Naive B cell (primary cell): ENCODE results near the gene MAP3K7CL. TPM values are rescaled to one million over a fixed set of nuclear protein-coding genes. Genes with fewer than 3 reads are reported as not detected.

Experiments used
- ATAC-seq, 2 donors: fragments of 150-1000 bp; cut with Tn5 transposase; 2 replicates each; pipeline ENCODE4 v1.10.0; 2021; ENCODE audit warnings: low read depth in 2 of 2, mild to moderate bottlenecking in 2 of 2, moderate library complexity in 2 of 2
- DNase-seq: peaks from one replicate; pipeline ENCODE4 v3.0.0; 2022
- H3K27ac Mint-ChIP-seq, 6 donors: one replicate each; pipeline ENCODE4 v1.8.0; 2020 to 2022; ENCODE audit warnings: mild to moderate bottlenecking in 6 of 6, mixed read lengths in 6 of 6, moderate library complexity in 5 of 6, inconsistent platforms in 2 of 6
- H3K27me3 Mint-ChIP-seq, 3 donors: one replicate each; pipeline ENCODE4 v1.8.0; 2021 to 2022; ENCODE audit warnings: mixed read lengths in 3 of 3, mild to moderate bottlenecking in 1 of 3
- H3K36me3 Mint-ChIP-seq, 2 donors: one replicate each; pipeline ENCODE4 v1.8.0; 2020 to 2022; ENCODE audit warnings: mixed read lengths in 2 of 2, inconsistent platforms in 1 of 2, mild to moderate bottlenecking in 1 of 2
- H3K4me1 Mint-ChIP-seq, 3 donors: one replicate each; pipeline ENCODE4 v1.8.0; 2020 to 2022; ENCODE audit warnings: mixed read lengths in 3 of 3, inconsistent platforms in 1 of 3, mild to moderate bottlenecking in 1 of 3, moderate library complexity in 1 of 3
- H3K4me3 Mint-ChIP-seq, 8 donors: one replicate each; pipeline ENCODE4 v1.8.0; 2020 to 2022; ENCODE audit warnings: mild to moderate bottlenecking in 8 of 8, mixed read lengths in 8 of 8, moderate library complexity in 8 of 8, inconsistent platforms in 2 of 8
- H3K9me3 Mint-ChIP-seq, 7 donors: one replicate each; pipeline ENCODE4 v1.8.0; 2020 to 2022; ENCODE audit warnings: mixed read lengths in 7 of 7, mild to moderate bottlenecking in 5 of 7, inconsistent platforms in 2 of 7, moderate library complexity in 1 of 7
- polyA plus RNA-seq, 6 donors: library from polyadenylated mRNA; unstranded; fragments of 300-500 nt; fragmentation: Illumina TruSeq; gene quantifications; one replicate each; pipeline ENCODE4 v1.2.3, GENCODE V29; 2021; ENCODE audit warnings: low read depth in 6 of 6

MAP3K7CL gene
- polyA plus RNA-seq, 6 donors from 2014 or later, result 7.8 to 38.2 (median 18.5) TPM

GRCh38 chr21:29179503-29179902 is 49.1 kb downstream of the MAP3K7CL start:
- no peak for DNase-seq
- Mint-ChIP-seq H3K4me1 (peaks cover 8 to 29% (median 16%) of the 10 kb centered on the region in 3 donors), H3K36me3 (no peaks in the 10 kb centered on the region), H3K27me3 (no peaks in the 10 kb centered on the region), H3K9me3 (no peaks in the 10 kb centered on the region), H3K4me3 (no peak overlapping the region), H3K27ac (peak overlapping the region in 1 of 6 donors; percentile 72)
- no peak for ATAC-seq

DNA sequence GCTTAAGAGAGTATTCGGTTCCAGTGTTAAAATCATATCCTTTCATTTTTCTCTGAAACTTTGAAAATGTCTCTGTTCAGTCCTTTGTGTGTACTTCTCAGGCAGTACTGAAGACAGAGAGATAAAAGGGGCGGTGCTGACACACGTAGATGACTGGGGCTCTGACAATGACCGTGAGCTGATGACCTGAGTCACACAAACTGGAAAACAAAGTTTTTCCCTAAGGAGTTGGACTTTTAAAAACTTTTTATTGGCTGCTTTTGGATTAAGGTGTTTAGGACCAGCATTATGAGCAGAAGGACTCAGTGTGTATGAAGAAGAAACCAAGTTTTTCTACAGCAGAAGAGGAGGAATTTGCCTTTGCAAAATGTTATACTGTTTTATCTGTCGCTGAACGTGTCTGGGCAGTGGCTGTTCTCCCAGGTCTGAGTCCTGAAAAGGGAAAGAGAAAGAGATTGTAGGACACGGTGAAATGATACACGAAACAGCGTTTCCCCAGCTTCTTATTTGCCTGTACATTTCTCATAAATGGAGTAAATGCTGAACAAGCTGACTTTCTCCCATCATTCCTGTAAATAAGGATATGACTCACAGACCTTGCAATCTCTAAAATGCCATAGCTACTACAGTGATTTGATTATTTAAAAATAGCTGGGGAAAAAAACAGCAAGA is 51.5 kb downstream of the MAP3K7CL start:
- H3K27ac Mint-ChIP-seq, result peak overlapping the region in 1 of 6 donors; percentile 9
- peaks cover 5 to 15% (median 8%) of the 10 kb centered on the region in 3 donors for H3K4me1 Mint-ChIP-seq
- no peak overlapping the region for H3K4me3 Mint-ChIP-seq
- peaks cover 0 to 1% (median 0%) of the 10 kb centered on the region in 7 donors for H3K9me3 Mint-ChIP-seq
- DNase-seq, result no peak
- no peaks in the 10 kb centered on the region for H3K36me3 Mint-ChIP-seq
- ATAC-seq, result no peak
- no peaks in the 10 kb centered on the region for H3K27me3 Mint-ChIP-seq

DNA sequence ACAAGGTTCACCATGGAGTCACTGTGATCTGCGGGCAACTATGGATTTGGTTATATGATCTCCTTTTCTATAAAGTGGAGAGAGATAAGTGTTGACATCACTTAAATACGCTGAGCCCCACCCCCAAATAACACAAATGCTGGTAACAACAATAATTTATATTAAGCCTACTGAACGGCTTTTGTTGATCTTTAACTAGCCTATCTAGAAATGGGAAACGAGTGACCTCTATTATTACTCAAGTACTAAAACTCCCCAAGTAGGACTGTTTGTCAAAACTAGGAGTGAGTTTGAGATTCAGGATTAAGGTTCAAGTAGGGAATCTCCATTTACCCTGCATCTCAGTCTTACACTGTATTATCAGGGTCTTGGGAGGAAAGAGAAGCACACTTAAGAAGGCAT is 52.2 kb downstream of the MAP3K7CL start:
- H3K36me3 Mint-ChIP-seq, result peaks cover 0 to under 1% of the 10 kb centered on the region in 2 donors
- peak overlapping the region in 2 of 6 donors; percentile 4 to 13 for H3K27ac Mint-ChIP-seq
- DNase-seq, result no peak
- H3K4me1 Mint-ChIP-seq, result peaks cover 5 to 15% (median 8%) of the 10 kb centered on the region in 3 donors
- ATAC-seq, result no peak
- no peaks in the 10 kb centered on the region for H3K27me3 Mint-ChIP-seq
- H3K4me3 Mint-ChIP-seq, result no peak overlapping the region
- H3K9me3 Mint-ChIP-seq, result peaks cover 0 to 1% (median 0%) of the 10 kb centered on the region in 7 donors

- no peak for DNase-seq
- peak; percentile 55 to 71 for ATAC-seq
Measured at GRCh38 chr21:29184037-29184436, 53.6 kb downstream of the MAP3K7CL start.

GRCh38 chr21:29185172-29185571 is 54.7 kb downstream of the MAP3K7CL start:
- Mint-ChIP-seq H3K27me3 (no peaks in the 10 kb centered on the region), H3K9me3 (peaks cover 0 to 1% (median 0%) of the 10 kb centered on the region in 7 donors), H3K4me3 (no peak overlapping the region), H3K4me1 (peaks cover 5 to 15% (median 8%) of the 10 kb centered on the region in 3 donors), H3K27ac (peak overlapping the region in 1 of 6 donors; percentile 7), H3K36me3 (peaks cover 0 to 5% of the 10 kb centered on the region in 2 donors)
- DNase-seq, result no peak
- no peak for ATAC-seq

More at GRCh38 chr21:29184037-29184436, 53.6 kb downstream of the MAP3K7CL start:
- peaks cover 0 to 1% (median 0%) of the 10 kb centered on the region in 7 donors for H3K9me3 Mint-ChIP-seq
- no peaks in the 10 kb centered on the region for H3K27me3 Mint-ChIP-seq
- H3K4me3 Mint-ChIP-seq, result no peak overlapping the region
- peaks cover 5 to 15% (median 8%) of the 10 kb centered on the region in 3 donors for H3K4me1 Mint-ChIP-seq
- H3K27ac Mint-ChIP-seq, result peak overlapping the region in 2 of 6 donors; percentile 45 to 74
- peaks cover 0 to 5% of the 10 kb centered on the region in 2 donors for H3K36me3 Mint-ChIP-seq

GRCh38 chr21:29185633-29186032 is 55.2 kb downstream of the MAP3K7CL start:
- peaks cover 0 to 1% (median 0%) of the 10 kb centered on the region in 7 donors for H3K9me3 Mint-ChIP-seq
- peaks cover 0 to 5% of the 10 kb centered on the region in 2 donors for H3K36me3 Mint-ChIP-seq
- ATAC-seq (no peak), DNase-seq (no peak)
- no peak overlapping the region for H3K4me3 Mint-ChIP-seq
- H3K27me3 Mint-ChIP-seq, result no peaks in the 10 kb centered on the region
- peak overlapping the region in 1 of 6 donors; percentile 7 for H3K27ac Mint-ChIP-seq
- peaks cover 5 to 15% (median 8%) of the 10 kb centered on the region in 3 donors for H3K4me1 Mint-ChIP-seq

GRCh38 chr21:29186246-29186645 is 55.8 kb downstream of the MAP3K7CL start:
- Mint-ChIP-seq H3K4me1 (peaks cover 5 to 15% (median 8%) of the 10 kb centered on the region in 3 donors), H3K27ac (no peak overlapping the region), H3K9me3 (peaks cover 0 to 1% (median 0%) of the 10 kb centered on the region in 7 donors), H3K36me3 (peaks cover 0 to 5% of the 10 kb centered on the region in 2 donors), H3K27me3 (no peaks in the 10 kb centered on the region), H3K4me3 (no peak overlapping the region)
- ATAC-seq (no peak), DNase-seq (no peak)

- Mint-ChIP-seq H3K4me3 (no peak overlapping the region), H3K4me1 (peaks cover 5 to 16% (median 8%) of the 10 kb centered on the region in 3 donors), H3K27ac (no peak overlapping the region), H3K36me3 (peaks cover 0 to 5% of the 10 kb centered on the region in 2 donors), H3K9me3 (peaks cover 0 to 1% (median 0%) of the 10 kb centered on the region in 7 donors), H3K27me3 (no peaks in the 10 kb centered on the region)
- DNase-seq, result no peak
- ATAC-seq, result no peak
Measured at GRCh38 chr21:29187944-29188343, 57.5 kb downstream of the MAP3K7CL start.

DNA sequence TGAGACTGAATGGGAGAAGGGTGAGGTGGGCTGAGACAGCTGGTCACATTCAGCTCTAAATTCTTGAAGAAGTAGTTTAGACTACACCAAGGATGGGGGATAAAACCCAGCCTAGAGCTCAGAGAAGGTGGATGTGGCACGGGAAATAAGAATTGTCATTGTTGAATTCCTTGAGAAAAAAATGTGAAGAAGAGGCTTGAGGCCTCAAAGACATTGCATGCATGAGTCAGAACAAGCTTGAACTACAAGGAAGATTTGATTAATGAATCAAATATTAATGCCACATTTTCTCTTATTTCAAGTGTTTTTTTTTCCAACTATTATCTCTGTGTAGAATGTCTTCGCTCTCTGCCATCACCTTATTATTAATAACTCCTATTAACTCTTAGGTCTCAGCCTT is 58.9 kb downstream of the MAP3K7CL start:
- Mint-ChIP-seq H3K36me3 (peaks cover 0 to 5% of the 10 kb centered on the region in 2 donors), H3K27ac (peak overlapping the region in 1 of 6 donors; percentile 84), H3K9me3 (peaks cover 0 to 1% (median 0%) of the 10 kb centered on the region in 7 donors), H3K27me3 (no peaks in the 10 kb centered on the region), H3K4me1 (peaks cover 0 to 6% (median under 1%) of the 10 kb centered on the region in 3 donors), H3K4me3 (peak overlapping the region in 1 of 8 donors; percentile 52)
- ATAC-seq (no peak), DNase-seq (no peak)

- ATAC-seq (no peak), DNase-seq (no peak)
- Mint-ChIP-seq H3K27me3 (no peaks in the 10 kb centered on the region), H3K27ac (no peak overlapping the region), H3K4me1 (peaks cover 2 to 14% (median 6%) of the 10 kb centered on the region in 3 donors), H3K4me3 (no peak overlapping the region), H3K36me3 (peaks cover 0 to 5% of the 10 kb centered on the region in 2 donors), H3K9me3 (peaks cover 0 to under 1% (median 0%) of the 10 kb centered on the region in 7 donors)
Measured at GRCh38 chr21:29190923-29191331, 60.5 kb downstream of the MAP3K7CL start.

GRCh38 chr21:29193072-29193471 is 62.6 kb downstream of the MAP3K7CL start:
- no peaks in the 10 kb centered on the region for H3K27me3 Mint-ChIP-seq
- no peak for ATAC-seq
- peaks cover 15 to 28% (median 25%) of the 10 kb centered on the region in 3 donors for H3K4me1 Mint-ChIP-seq
- H3K4me3 Mint-ChIP-seq, result peak overlapping the region in 2 of 8 donors; percentile 30 to 37
- peaks cover 6 to 17% of the 10 kb centered on the region in 2 donors for H3K36me3 Mint-ChIP-seq
- peak overlapping the region in 1 of 6 donors; percentile 33 for H3K27ac Mint-ChIP-seq
- peaks cover 0 to 16% (median 9%) of the 10 kb centered on the region in 7 donors for H3K9me3 Mint-ChIP-seq
- DNase-seq, result no peak

- Mint-ChIP-seq H3K4me3 (peak overlapping the region in 1 of 8 donors; percentile 9), H3K27me3 (no peaks in the 10 kb centered on the region), H3K36me3 (peaks cover 6 to 18% of the 10 kb centered on the region in 2 donors), H3K4me1 (peaks cover 15 to 28% (median 25%) of the 10 kb centered on the region in 3 donors), H3K27ac (no peak overlapping the region), H3K9me3 (peaks cover 4 to 24% (median 12%) of the 10 kb centered on the region in 7 donors)
- ATAC-seq (no peak), DNase-seq (no peak)
Measured at GRCh38 chr21:29193901-29194300, 63.5 kb downstream of the MAP3K7CL start.

- Mint-ChIP-seq H3K27me3 (no peaks in the 10 kb centered on the region), H3K9me3 (peaks cover 8 to 28% (median 17%) of the 10 kb centered on the region in 7 donors), H3K27ac (no peak overlapping the region), H3K36me3 (peaks cover 11 to 23% of the 10 kb centered on the region in 2 donors), H3K4me3 (no peak overlapping the region), H3K4me1 (peaks cover 15 to 28% (median 25%) of the 10 kb centered on the region in 3 donors)
- DNase-seq (no peak), ATAC-seq (no peak)
Measured at GRCh38 chr21:29194342-29194741, 63.9 kb downstream of the MAP3K7CL start.

GRCh38 chr21:29194847-29195246 is 64.4 kb downstream of the MAP3K7CL start:
- Mint-ChIP-seq H3K27me3 (no peaks in the 10 kb centered on the region), H3K4me3 (peak overlapping the region in 1 of 8 donors; percentile 7), H3K36me3 (peaks cover 12 to 25% of the 10 kb centered on the region in 2 donors), H3K27ac (peak overlapping the region in 2 of 6 donors; percentile 35 to 86), H3K4me1 (peaks cover 15 to 28% (median 25%) of the 10 kb centered on the region in 3 donors), H3K9me3 (peaks cover 8 to 30% (median 19%) of the 10 kb centered on the region in 7 donors)
- DNase-seq, result no peak
- ATAC-seq, result no peak
